Naive B cell (primary cell): Measurements from ENCODE around the gene NAP1L4. TPM values are rescaled to one million over a fixed set of nuclear protein-coding genes. Genes with fewer than 3 reads are reported as not detected.

Experiments used
- ATAC-seq, 2 donors: fragments of 150-1000 bp; cut with Tn5 transposase; 2 replicates each; pipeline ENCODE4 v1.10.0; 2021; ENCODE audit warnings: low read depth in 2 of 2, mild to moderate bottlenecking in 2 of 2, moderate library complexity in 2 of 2
- DNase-seq: peaks from one replicate; pipeline ENCODE4 v3.0.0; 2022
- H3K27ac Mint-ChIP-seq, 6 donors: one replicate each; pipeline ENCODE4 v1.8.0; 2020 to 2022; ENCODE audit warnings: mild to moderate bottlenecking in 6 of 6, mixed read lengths in 6 of 6, moderate library complexity in 5 of 6, inconsistent platforms in 2 of 6
- H3K27me3 Mint-ChIP-seq, 3 donors: one replicate each; pipeline ENCODE4 v1.8.0; 2021 to 2022; ENCODE audit warnings: mixed read lengths in 3 of 3, mild to moderate bottlenecking in 1 of 3
- H3K36me3 Mint-ChIP-seq, 2 donors: one replicate each; pipeline ENCODE4 v1.8.0; 2020 to 2022; ENCODE audit warnings: mixed read lengths in 2 of 2, inconsistent platforms in 1 of 2, mild to moderate bottlenecking in 1 of 2
- H3K4me1 Mint-ChIP-seq, 3 donors: one replicate each; pipeline ENCODE4 v1.8.0; 2020 to 2022; ENCODE audit warnings: mixed read lengths in 3 of 3, inconsistent platforms in 1 of 3, mild to moderate bottlenecking in 1 of 3, moderate library complexity in 1 of 3
- H3K4me3 Mint-ChIP-seq, 8 donors: one replicate each; pipeline ENCODE4 v1.8.0; 2020 to 2022; ENCODE audit warnings: mild to moderate bottlenecking in 8 of 8, mixed read lengths in 8 of 8, moderate library complexity in 8 of 8, inconsistent platforms in 2 of 8
- H3K9me3 Mint-ChIP-seq, 7 donors: one replicate each; pipeline ENCODE4 v1.8.0; 2020 to 2022; ENCODE audit warnings: mixed read lengths in 7 of 7, mild to moderate bottlenecking in 5 of 7, inconsistent platforms in 2 of 7, moderate library complexity in 1 of 7
- polyA plus RNA-seq, 6 donors: library from polyadenylated mRNA; unstranded; fragments of 300-500 nt; fragmentation: Illumina TruSeq; gene quantifications; one replicate each; pipeline ENCODE4 v1.2.3, GENCODE V29; 2021; ENCODE audit warnings: low read depth in 6 of 6

NAP1L4 gene
- polyA plus RNA-seq: 10 to 100 TPM; 57.8 to 78.2 (median 65.1) TPM

GRCh38 chr11:2992234-2992996 lies at the start of gene NAP1L4:
Gene NAP1L4, minus strand, starts transcription at chr11:2992329. Its CDS starts 13,109 bp downstream, at chr11:2979220.
- H3K4me3 Mint-ChIP-seq: peak within 1 kb of the TSS; percentile 93 to 99 (median 98)
- no peaks in the 10 kb centered on the region for H3K27me3 Mint-ChIP-seq
- peak; percentile 95 for DNase-seq
- peaks cover 35 to 53% (median 52%) of the 10 kb centered on the region in 3 donors for H3K4me1 Mint-ChIP-seq
- H3K36me3 Mint-ChIP-seq: no peaks in the 10 kb centered on the region
- peak within 1 kb of the TSS; percentile 98 to 99 (median 99) for H3K27ac Mint-ChIP-seq
- ATAC-seq: peak; percentile 89 to 90
- H3K9me3 Mint-ChIP-seq: no peaks in the 10 kb centered on the region

- Mint-ChIP-seq H3K27ac (peak overlapping the region in 2 of 6 donors; percentile 54 to 59), H3K4me1 (peaks cover 27 to 31% (median 28%) of the 10 kb centered on the region in 3 donors), H3K36me3 (peaks cover 0 to 4% of the 10 kb centered on the region in 2 donors), H3K9me3 (no peaks in the 10 kb centered on the region), H3K4me3 (no peak overlapping the region), H3K27me3 (no peaks in the 10 kb centered on the region)
- no peak for ATAC-seq
- no peak for DNase-seq
Observed at GRCh38 chr11:3040881-3041280, 48.8 kb upstream of the NAP1L4 start.

DNA sequence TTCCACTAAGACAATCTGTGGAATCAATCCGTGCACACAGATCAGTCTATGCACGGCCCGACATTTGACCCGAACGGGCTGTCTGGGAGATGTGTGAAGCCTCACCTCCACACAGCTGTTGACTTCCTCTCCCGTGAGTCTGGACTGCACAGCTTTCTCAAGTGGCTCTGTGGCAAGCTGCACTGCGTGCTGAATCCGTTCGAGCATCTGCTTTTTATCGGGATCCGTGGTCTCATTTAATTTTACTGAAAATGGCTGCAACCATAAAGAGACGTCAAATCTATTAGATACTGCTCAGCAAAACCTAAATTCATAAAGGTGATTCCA lies 45.8 kb upstream of the NAP1L4 start:
- ATAC-seq: no peak
- Mint-ChIP-seq H3K36me3 (peaks cover 0 to 5% of the 10 kb centered on the region in 2 donors), H3K27me3 (no peaks in the 10 kb centered on the region), H3K4me1 (peaks cover 22 to 36% (median 28%) of the 10 kb centered on the region in 3 donors), H3K4me3 (no peak overlapping the region), H3K9me3 (no peaks in the 10 kb centered on the region), H3K27ac (peak overlapping the region in 2 of 6 donors; percentile 12 to 62)
- no peak for DNase-seq

DNA sequence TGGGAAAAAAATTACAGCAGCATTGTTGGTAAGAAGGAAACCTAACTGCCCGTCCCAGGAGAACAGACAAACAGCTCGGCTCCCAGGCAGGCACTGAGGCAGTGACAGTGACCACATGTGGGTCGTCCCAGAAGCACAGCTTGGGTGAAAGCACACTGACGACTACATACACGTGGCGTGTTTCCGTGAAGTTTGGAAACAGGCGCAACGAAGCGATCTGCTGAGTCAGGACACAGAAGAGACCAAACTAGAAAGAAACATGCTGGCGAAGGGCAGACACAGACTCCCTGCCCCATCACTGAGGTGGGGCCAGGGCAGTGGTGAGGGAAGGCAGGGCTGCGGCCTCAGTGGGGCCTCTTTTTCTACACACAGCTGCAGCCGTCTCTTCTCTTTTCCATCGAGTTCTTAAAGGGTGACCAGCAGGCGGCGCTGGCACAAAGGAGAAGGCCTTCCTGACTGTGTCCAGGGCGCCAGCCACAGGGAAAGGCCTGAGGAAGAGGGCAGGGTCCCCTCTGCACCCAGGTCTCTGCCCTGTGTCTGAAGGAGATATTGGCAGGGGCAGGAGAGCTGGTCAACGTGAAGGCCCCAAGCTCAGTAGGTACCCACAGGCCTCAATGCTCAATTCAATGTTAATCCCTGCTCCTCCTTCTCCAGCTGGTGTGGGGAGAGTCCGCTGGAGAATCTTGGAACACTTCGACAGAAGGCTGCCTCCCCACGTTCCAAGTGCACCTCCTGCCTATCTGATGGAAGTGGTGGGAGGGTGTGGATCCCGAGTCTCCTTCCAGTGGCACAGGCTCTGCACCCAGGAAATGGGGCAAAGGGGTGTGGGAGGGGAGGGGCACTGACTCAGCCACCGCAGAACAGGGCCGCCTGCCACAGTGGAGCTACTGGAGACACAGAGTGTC lies 45.2 kb upstream of the NAP1L4 start:
- Mint-ChIP-seq H3K9me3 (no peaks in the 10 kb centered on the region), H3K4me1 (peaks cover 22 to 37% (median 27%) of the 10 kb centered on the region in 3 donors), H3K27me3 (no peaks in the 10 kb centered on the region), H3K27ac (peak overlapping the region; percentile 27 to 91 (median 79)), H3K4me3 (peak overlapping the region in 1 of 8 donors; percentile 9), H3K36me3 (peaks cover 0 to 12% of the 10 kb centered on the region in 2 donors)
- peak in 1 of 2 donors; percentile 26 for ATAC-seq
- DNase-seq: no peak

DNA sequence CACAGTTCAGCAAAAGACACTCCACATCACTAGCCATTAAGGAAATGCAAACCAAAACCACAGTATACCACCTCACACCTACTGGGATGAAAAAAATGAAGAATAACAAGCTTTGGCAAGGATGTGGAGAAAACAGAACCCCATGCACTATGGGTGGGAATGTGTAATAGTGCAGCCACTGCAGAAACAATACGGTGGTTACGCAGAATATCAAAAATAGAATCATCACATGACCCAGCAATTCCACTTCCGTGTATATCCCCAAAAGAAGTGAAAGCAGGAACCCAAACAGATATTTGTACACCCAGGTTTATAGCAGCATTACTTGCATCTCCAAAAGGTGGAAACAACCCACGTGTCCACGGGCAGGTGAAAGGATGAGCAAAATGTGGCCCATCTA lies 44.3 kb upstream of the NAP1L4 start:
- peak overlapping the region; percentile 38 to 91 (median 77) for H3K27ac Mint-ChIP-seq
- H3K4me3 Mint-ChIP-seq: peak overlapping the region in 6 of 8 donors; percentile 2 to 49 (median 26)
- H3K36me3 Mint-ChIP-seq: peaks cover 0 to 12% of the 10 kb centered on the region in 2 donors
- ATAC-seq (peak; percentile 76 to 79), DNase-seq (peak; percentile 31)
- H3K9me3 Mint-ChIP-seq: no peaks in the 10 kb centered on the region
- H3K27me3 Mint-ChIP-seq: no peaks in the 10 kb centered on the region
- peaks cover 20 to 34% (median 27%) of the 10 kb centered on the region in 3 donors for H3K4me1 Mint-ChIP-seq

DNA sequence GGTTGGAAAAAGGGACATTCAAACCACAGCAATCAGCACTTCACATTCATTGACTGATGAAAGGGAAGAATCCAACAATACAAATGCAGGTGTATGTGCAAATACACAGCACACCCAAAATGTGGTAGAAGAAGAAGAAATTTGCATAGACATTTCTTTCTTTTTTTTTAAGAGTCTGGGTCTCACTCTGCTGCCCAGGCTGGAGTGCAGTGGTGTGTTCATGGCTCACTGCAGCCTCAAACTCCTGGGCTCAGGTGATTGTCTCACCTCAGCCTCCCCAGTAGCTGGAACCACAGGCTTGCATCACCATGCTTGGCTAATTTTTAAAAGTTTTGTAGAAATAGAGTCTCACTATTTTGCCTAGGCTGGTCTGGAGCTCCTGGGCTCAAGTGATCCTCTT lies 43.2 kb upstream of the NAP1L4 start:
- no peaks in the 10 kb centered on the region for H3K9me3 Mint-ChIP-seq
- peak; percentile 38 to 39 for ATAC-seq
- H3K27me3 Mint-ChIP-seq: no peaks in the 10 kb centered on the region
- H3K4me1 Mint-ChIP-seq: peaks cover 26 to 45% (median 33%) of the 10 kb centered on the region in 3 donors
- peaks cover 0 to 7% of the 10 kb centered on the region in 2 donors for H3K36me3 Mint-ChIP-seq
- peak overlapping the region in 7 of 8 donors; percentile 1 to 45 (median 31) for H3K4me3 Mint-ChIP-seq
- no peak for DNase-seq
- H3K27ac Mint-ChIP-seq: peak overlapping the region in 4 of 6 donors; percentile 26 to 78 (median 55)

- DNase-seq: no peak
- peak overlapping the region in 1 of 8 donors; percentile 52 for H3K4me3 Mint-ChIP-seq
- H3K4me1 Mint-ChIP-seq: peaks cover 18 to 37% (median 30%) of the 10 kb centered on the region in 3 donors
- H3K9me3 Mint-ChIP-seq: no peaks in the 10 kb centered on the region
- ATAC-seq: no peak
- peak overlapping the region in 5 of 6 donors; percentile 4 to 74 (median 53) for H3K27ac Mint-ChIP-seq
- peaks cover 18 to 29% of the 10 kb centered on the region in 2 donors for H3K36me3 Mint-ChIP-seq
- H3K27me3 Mint-ChIP-seq: no peaks in the 10 kb centered on the region
Observed at GRCh38 chr11:3030289-3031070, 38.4 kb upstream of the NAP1L4 start.

- ATAC-seq: no peak
- peak overlapping the region in 1 of 6 donors; percentile 84 for H3K27ac Mint-ChIP-seq
- peaks cover 18 to 29% of the 10 kb centered on the region in 2 donors for H3K36me3 Mint-ChIP-seq
- DNase-seq: no peak
- H3K4me3 Mint-ChIP-seq: no peak overlapping the region
- no peaks in the 10 kb centered on the region for H3K27me3 Mint-ChIP-seq
- H3K9me3 Mint-ChIP-seq: peaks cover 0 to under 1% (median 0%) of the 10 kb centered on the region in 7 donors
- H3K4me1 Mint-ChIP-seq: peaks cover 10 to 28% (median 25%) of the 10 kb centered on the region in 3 donors
Observed at GRCh38 chr11:3028813-3029212, 36.7 kb upstream of the NAP1L4 start.

DNA sequence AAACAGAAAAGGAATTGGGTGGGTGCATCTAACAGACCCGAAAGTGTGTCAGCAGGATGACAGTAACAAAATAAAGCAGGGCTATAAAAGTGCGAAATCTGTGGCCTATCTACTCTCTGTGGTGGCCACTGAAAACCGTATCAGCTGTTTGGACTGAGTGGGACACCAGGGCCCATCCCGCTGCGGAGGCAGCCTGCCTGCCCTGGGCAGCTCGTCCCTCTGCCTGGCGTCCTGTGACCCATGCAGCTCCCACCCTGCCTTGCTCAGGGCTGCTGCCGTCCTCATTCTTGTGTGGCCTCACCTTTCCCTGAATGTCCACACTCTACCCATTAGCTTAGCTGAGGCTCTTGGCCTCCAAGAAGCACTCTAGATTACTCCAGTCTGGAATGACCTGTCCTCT lies 34.7 kb upstream of the NAP1L4 start:
- H3K27me3 Mint-ChIP-seq: no peaks in the 10 kb centered on the region
- ATAC-seq (no peak), DNase-seq (no peak)
- peaks cover 18 to 22% of the 10 kb centered on the region in 2 donors for H3K36me3 Mint-ChIP-seq
- no peak overlapping the region for H3K27ac Mint-ChIP-seq
- H3K9me3 Mint-ChIP-seq: peaks cover 0 to 2% (median 0%) of the 10 kb centered on the region in 7 donors
- peaks cover 29 to 43% (median 40%) of the 10 kb centered on the region in 3 donors for H3K4me1 Mint-ChIP-seq
- H3K4me3 Mint-ChIP-seq: no peak overlapping the region

GRCh38 chr11:3022982-3023381 lies 30.9 kb upstream of the NAP1L4 start:
- peaks cover 0 to 2% (median 0%) of the 10 kb centered on the region in 7 donors for H3K9me3 Mint-ChIP-seq
- H3K27me3 Mint-ChIP-seq: no peaks in the 10 kb centered on the region
- H3K36me3 Mint-ChIP-seq: peaks cover 10% of the 10 kb centered on the region in 2 donors
- ATAC-seq (no peak), DNase-seq (no peak)
- peaks cover 24 to 28% (median 24%) of the 10 kb centered on the region in 3 donors for H3K4me1 Mint-ChIP-seq
- peak overlapping the region; percentile 74 to 96 (median 82) for H3K27ac Mint-ChIP-seq
- H3K4me3 Mint-ChIP-seq: peak overlapping the region in 4 of 8 donors; percentile 45 to 70 (median 54)

DNA sequence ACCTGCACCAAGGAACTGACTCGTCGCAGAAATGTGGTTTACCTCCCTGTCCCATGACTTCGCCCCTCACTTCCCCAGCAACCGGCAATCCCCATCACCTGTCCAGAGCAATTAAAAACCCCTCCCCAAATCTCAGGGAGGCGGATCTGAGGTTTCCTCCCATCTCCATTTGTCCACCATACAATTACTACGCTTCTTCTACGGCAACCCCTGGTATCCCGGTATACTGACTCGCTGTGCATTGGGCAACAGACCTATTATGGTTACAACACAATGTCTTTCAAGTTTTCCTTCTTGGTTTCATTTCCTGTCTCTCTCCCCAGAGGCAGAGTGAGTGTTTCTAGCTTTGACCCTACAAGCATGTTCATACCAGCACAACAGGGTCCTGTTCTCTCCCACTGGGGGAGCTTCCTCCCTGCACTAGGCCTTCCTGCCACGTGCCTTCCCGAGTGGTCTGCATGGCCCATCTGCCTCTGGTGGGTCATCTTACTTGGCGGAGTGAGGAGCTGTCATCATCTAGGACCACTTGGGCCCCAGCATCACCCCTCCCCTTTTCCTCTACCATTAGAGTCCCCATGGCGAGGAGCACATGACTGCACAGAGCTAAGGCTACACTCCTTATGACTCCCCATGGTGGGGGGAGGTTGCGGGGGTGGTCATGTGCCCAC lies 30.3 kb upstream of the NAP1L4 start:
- peak; percentile 23 for DNase-seq
- peak overlapping the region; percentile 5 to 74 (median 62) for H3K4me3 Mint-ChIP-seq
- H3K9me3 Mint-ChIP-seq: peaks cover 0 to 2% (median 0%) of the 10 kb centered on the region in 7 donors
- peaks cover 22 to 28% (median 24%) of the 10 kb centered on the region in 3 donors for H3K4me1 Mint-ChIP-seq
- H3K27ac Mint-ChIP-seq: peak overlapping the region; percentile 74 to 96 (median 82)
- peaks cover 6 to 7% of the 10 kb centered on the region in 2 donors for H3K36me3 Mint-ChIP-seq
- peak; percentile 77 to 78 for ATAC-seq
- H3K27me3 Mint-ChIP-seq: no peaks in the 10 kb centered on the region

DNA sequence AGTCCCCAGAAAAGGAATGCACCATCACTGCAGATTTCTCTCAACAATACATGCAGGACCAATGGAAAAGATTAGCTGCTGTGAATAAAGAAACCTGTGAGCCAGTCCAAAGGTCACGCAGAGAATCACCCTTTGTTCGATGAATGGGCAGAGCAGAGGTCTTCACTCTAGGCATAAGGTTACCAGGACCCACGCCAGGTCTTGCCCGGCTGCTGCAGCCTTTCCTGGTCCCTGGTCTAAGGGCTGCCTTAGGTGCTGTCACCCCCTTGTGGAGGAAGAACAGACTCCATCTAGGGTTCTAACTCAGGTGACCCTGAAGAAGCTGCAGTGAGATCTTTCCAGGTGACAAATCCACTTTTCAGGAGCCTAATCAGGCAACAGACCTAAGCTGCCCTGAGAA lies 29.0 kb upstream of the NAP1L4 start:
- peaks cover 0 to 2% (median 0%) of the 10 kb centered on the region in 7 donors for H3K9me3 Mint-ChIP-seq
- no peak for DNase-seq
- no peak overlapping the region for H3K27ac Mint-ChIP-seq
- peaks cover 22 to 28% (median 24%) of the 10 kb centered on the region in 3 donors for H3K4me1 Mint-ChIP-seq
- no peak for ATAC-seq
- peaks cover 6 to 7% of the 10 kb centered on the region in 2 donors for H3K36me3 Mint-ChIP-seq
- H3K27me3 Mint-ChIP-seq: no peaks in the 10 kb centered on the region
- H3K4me3 Mint-ChIP-seq: no peak overlapping the region
